Activated CD4-positive, alpha-beta T cell treated with anti-CD3 and anti-CD28 coated beads, Interleukin-2, amount 10 ng/mL, durations not matched to agents 7 days and 5 days (primary cell): ENCODE results near the gene ZEB2. TPM values are rescaled to one million over a fixed set of nuclear protein-coding genes. Genes with fewer than 3 reads are reported as not detected.
A peak's percentile ranks its signal among the peaks of the same experiment; 100 is the strongest.

Experiments
- CTCF ChIA-PET: fragments of 350-600 bp; sonication (Branson Sonifier 250); formaldehyde crosslinking; loops from one replicate; lab custom pipeline; 2021; ENCODE audit warnings: antibody characterized with exemption; lab: Charles Lee
- POLR2A ChIA-PET: fragments of 350-600 bp; sonication (Branson Sonifier 250); formaldehyde crosslinking; loops from one replicate; lab custom pipeline; 2021; ENCODE audit warnings: antibody characterized with exemption; lab: Charles Lee
- DNase-seq: peaks from one replicate; pipeline ENCODE4 v3.0.0-alpha.2; 2020
- H3K27ac Mint-ChIP-seq: one replicate; pipeline ENCODE4 v1.8.0; 2021; ENCODE audit warnings: mild to moderate bottlenecking, moderate library complexity, mixed read lengths
- H3K27me3 Mint-ChIP-seq: one replicate; pipeline ENCODE4 v1.8.0; 2021; ENCODE audit warnings: mixed read lengths
- H3K36me3 Mint-ChIP-seq: one replicate; pipeline ENCODE4 v1.8.0; 2021; ENCODE audit warnings: low read depth, mixed read lengths
- H3K4me1 Mint-ChIP-seq: one replicate; pipeline ENCODE4 v1.8.0; 2021; ENCODE audit warnings: mixed read lengths
- H3K4me3 Mint-ChIP-seq: one replicate; pipeline ENCODE4 v1.8.0; 2021; ENCODE audit warnings: mild to moderate bottlenecking, moderate library complexity, mixed read lengths
- H3K9me3 Mint-ChIP-seq: one replicate; pipeline ENCODE4 v1.8.0; 2021; ENCODE audit warnings: mixed read lengths
- total RNA-seq, 2 experiments: library from RNA; stranded (reverse); gene quantifications; one replicate each; pipeline ENCODE4 v1.2.3, GENCODE V29; 2021

Gene ZEB2
- 1 to 10 TPM; 3.3 to 3.5 TPM for total RNA-seq

DNA sequence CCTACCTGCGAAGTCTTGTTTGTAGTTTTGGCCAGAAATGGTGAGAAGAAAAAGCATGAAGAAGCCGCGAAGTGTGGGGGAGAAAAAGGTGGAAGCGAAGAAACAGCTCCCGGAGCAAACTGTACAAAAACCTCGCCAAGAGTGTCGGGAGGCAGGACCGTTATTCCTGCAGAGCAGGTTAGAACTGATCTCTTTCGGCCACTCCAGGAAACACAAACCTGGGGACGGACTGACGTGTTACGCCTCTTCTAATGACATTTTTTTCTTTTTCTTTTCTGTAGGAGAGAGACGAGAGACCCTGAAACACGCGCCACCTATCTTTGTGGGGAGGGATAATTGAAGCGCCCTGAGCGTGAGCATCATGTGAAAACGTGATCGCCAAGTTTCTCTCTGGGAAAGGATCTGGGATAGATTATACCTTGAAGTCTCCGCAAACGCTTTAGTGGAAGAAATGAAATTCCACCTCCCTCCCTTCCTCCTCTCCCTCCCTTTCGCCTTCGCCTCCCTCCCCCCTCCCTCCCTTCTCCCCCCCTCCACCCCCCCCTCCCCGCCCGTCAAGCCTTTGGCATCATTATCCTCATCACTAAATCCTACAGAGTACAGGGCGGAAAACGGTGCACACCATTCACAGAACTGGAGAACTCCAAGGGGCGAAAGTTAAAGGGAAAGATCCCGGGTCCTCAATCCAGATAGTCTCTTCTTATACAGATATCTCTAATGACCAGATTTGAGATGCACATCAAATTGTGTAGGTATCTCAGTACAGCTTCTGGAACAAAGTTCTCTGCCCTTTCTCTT lies at the start of gene ZEB2:
ZEB2 (minus strand) TSS at position 186 of the 798 bp plus-strand sequence. CDS start 2,769 bp downstream, outside the sequence.
- H3K4me1 Mint-ChIP-seq, result peaks cover 34% of the 10 kb centered on the region
- no peak within 1 kb of the TSS for H3K27ac Mint-ChIP-seq
- no peak within 1 kb of the TSS for H3K4me3 Mint-ChIP-seq
- ChIA-PET CTCF (no interaction called here), POLR2A (no interaction called here)
- peaks cover 2% of the 10 kb centered on the region for H3K36me3 Mint-ChIP-seq
- H3K9me3 Mint-ChIP-seq, result no peaks in the 10 kb centered on the region
- peak; percentile 29 for DNase-seq
- H3K27me3 Mint-ChIP-seq, result peaks cover 55% of the 10 kb centered on the region

DNA sequence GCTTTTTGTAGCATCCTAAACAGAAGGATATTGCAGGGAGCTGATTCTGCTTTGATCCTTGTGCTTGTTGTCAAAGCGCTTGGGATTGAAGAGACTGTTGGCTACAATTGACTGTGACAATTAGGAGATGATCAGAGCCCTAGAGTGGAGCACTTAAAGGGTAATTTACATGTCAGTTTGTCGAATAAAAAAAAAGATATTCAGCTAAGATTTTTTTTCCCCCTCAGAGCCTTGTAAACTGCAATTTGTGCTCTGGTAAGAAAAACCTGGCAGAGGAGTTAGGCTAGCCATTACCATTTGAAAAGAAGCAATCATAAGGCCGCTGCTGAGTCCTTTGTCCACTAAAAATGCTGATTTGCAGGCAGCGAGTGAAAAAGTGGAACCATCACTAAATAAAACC lies 47.8 kb upstream of the ZEB2 start:
- CTCF ChIA-PET, result interaction anchor here (0.6 to 1.6 kb wide), 2 partner anchors 13 to 329 kb away, joined by 4 read pairs; no protein-coding TSS in a partner anchor
- POLR2A ChIA-PET, result interaction anchor here (1.0 kb wide), 1 partner anchor 11 kb away, joined by 3 read pairs; no protein-coding TSS in a partner anchor
- Mint-ChIP-seq H3K4me3 (no peak overlapping the region), H3K27me3 (peaks cover 3% of the 10 kb centered on the region), H3K9me3 (no peaks in the 10 kb centered on the region), H3K27ac (no peak overlapping the region), H3K36me3 (no peaks in the 10 kb centered on the region), H3K4me1 (no peaks in the 10 kb centered on the region)
- DNase-seq, result no peak

- POLR2A ChIA-PET, result no interaction called here
- H3K27ac Mint-ChIP-seq, result no peak overlapping the region
- H3K4me3 Mint-ChIP-seq, result no peak overlapping the region
Measured at GRCh38 chr2:144566448-144566847, 46.5 kb upstream of the ZEB2 start.

GRCh38 chr2:144560251-144560650 lies 40.3 kb upstream of the ZEB2 start:
- no peak overlapping the region for H3K4me3 Mint-ChIP-seq
- no peaks in the 10 kb centered on the region for H3K4me1 Mint-ChIP-seq
- H3K27me3 Mint-ChIP-seq, result peaks cover 6% of the 10 kb centered on the region
- no peak for DNase-seq
- H3K27ac Mint-ChIP-seq, result no peak overlapping the region
- POLR2A ChIA-PET, result no interaction called here
- no peaks in the 10 kb centered on the region for H3K36me3 Mint-ChIP-seq
- CTCF ChIA-PET, result no interaction called here
- H3K9me3 Mint-ChIP-seq, result no peaks in the 10 kb centered on the region

More at GRCh38 chr2:144566448-144566847, 46.5 kb upstream of the ZEB2 start:
- CTCF ChIA-PET, result no interaction called here
- Mint-ChIP-seq H3K4me1 (no peaks in the 10 kb centered on the region), H3K27me3 (peaks cover under 1% of the 10 kb centered on the region), H3K36me3 (no peaks in the 10 kb centered on the region), H3K9me3 (no peaks in the 10 kb centered on the region)
- DNase-seq, result no peak

DNA sequence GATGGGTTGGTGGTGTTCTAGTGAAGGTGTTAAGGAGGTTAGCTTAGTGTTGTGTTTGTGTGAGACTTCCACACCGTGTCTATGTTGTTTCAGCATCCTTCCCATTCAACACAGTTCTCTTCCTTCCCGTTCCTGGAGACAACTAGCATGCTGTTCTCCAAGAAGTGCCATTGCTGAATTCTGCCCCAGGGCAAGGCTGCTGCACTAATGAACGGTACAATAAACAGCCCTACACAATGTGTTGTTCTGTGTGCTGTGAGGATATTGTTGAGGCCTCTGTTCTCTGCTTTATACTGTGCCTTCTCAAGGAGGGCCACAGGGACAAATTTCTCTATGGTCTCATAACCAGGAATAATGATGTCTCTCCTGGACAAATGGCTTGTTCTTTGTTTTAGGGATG lies 39.8 kb upstream of the ZEB2 start:
- H3K4me3 Mint-ChIP-seq, result no peak overlapping the region
- POLR2A ChIA-PET, result no interaction called here
- peaks cover 8% of the 10 kb centered on the region for H3K27me3 Mint-ChIP-seq
- no peaks in the 10 kb centered on the region for H3K4me1 Mint-ChIP-seq
- H3K36me3 Mint-ChIP-seq, result no peaks in the 10 kb centered on the region
- no peak overlapping the region for H3K27ac Mint-ChIP-seq
- DNase-seq, result no peak
- CTCF ChIA-PET, result no interaction called here
- H3K9me3 Mint-ChIP-seq, result no peaks in the 10 kb centered on the region

DNA sequence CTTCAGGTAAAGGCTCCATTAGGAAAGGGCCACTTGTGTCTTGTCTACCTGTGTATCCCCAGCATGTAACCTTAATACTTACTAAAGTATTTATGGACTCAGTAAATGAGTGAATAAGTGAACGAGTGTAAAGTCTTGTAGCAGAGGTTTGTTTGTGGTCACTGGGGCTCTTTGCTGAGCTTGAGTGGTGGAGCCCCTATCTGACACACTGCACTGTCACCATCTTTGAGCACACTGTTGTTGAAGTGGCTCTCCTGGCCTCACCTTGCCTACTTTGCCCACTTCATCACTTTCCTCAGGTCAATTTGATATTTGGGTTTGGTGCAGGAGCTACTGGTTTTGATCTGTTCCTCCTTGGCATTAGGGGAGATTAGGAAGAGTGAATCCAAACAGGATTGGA lies 39.3 kb upstream of the ZEB2 start:
- ChIA-PET POLR2A (no interaction called here), CTCF (no interaction called here)
- H3K27me3 Mint-ChIP-seq, result peaks cover 12% of the 10 kb centered on the region
- H3K9me3 Mint-ChIP-seq, result no peaks in the 10 kb centered on the region
- H3K36me3 Mint-ChIP-seq, result no peaks in the 10 kb centered on the region
- no peak overlapping the region for H3K4me3 Mint-ChIP-seq
- DNase-seq, result no peak
- H3K4me1 Mint-ChIP-seq, result no peaks in the 10 kb centered on the region
- H3K27ac Mint-ChIP-seq, result no peak overlapping the region

GRCh38 chr2:144554492-144555210 lies 34.7 kb upstream of the ZEB2 start:
- CTCF ChIA-PET, result interaction anchor here (1.1 kb wide), 1 partner anchor 18 kb away, joined by 4 read pairs; no protein-coding TSS in a partner anchor
- POLR2A ChIA-PET, result no interaction called here

DNA sequence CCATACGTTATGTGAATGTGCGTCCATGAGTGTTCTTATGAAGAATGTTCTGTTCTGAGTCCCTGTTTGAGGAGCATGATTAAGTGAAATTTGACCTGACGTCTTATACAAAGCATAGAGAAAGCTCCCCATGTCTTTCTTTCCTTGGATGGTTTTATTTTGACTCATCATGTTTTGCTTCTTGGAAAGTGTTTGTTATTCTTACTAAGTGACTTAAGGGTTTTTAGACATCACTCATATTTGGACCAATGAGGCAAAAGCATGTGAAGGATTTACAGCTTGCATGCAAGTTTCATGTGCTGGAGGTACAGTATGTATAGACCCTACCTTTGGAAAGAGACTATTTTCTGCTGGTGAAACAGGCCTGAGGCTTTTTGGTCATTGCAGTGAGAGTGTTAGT lies 33.5 kb upstream of the ZEB2 start:
- CTCF ChIA-PET, result interaction anchor here (1.1 to 1.3 kb wide), 2 partner anchors 13 to 19 kb away, joined by 3 to 4 read pairs; no protein-coding TSS in a partner anchor

More at GRCh38 chr2:144554492-144555210, 34.7 kb upstream of the ZEB2 start:
- Mint-ChIP-seq H3K4me1 (peaks cover 3% of the 10 kb centered on the region), H3K4me3 (no peak overlapping the region), H3K27me3 (peaks cover 18% of the 10 kb centered on the region), H3K36me3 (no peaks in the 10 kb centered on the region), H3K27ac (no peak overlapping the region), H3K9me3 (no peaks in the 10 kb centered on the region)
- no peak for DNase-seq

GRCh38 chr2:144552821-144553220 lies 32.9 kb upstream of the ZEB2 start:
- Mint-ChIP-seq H3K27ac (no peak overlapping the region), H3K4me1 (peaks cover 3% of the 10 kb centered on the region), H3K4me3 (no peak overlapping the region), H3K27me3 (peaks cover 13% of the 10 kb centered on the region), H3K36me3 (no peaks in the 10 kb centered on the region), H3K9me3 (no peaks in the 10 kb centered on the region)
- DNase-seq, result no peak
- POLR2A ChIA-PET, result no interaction called here
- CTCF ChIA-PET, result interaction anchor here (1.3 kb wide), 1 partner anchor 12 kb away, joined by 3 read pairs; no protein-coding TSS in a partner anchor

More for the DNA sequence above, 33.5 kb upstream of the ZEB2 start:
- no peak overlapping the region for H3K4me3 Mint-ChIP-seq
- DNase-seq, result no peak
- POLR2A ChIA-PET, result no interaction called here
- H3K27me3 Mint-ChIP-seq, result peaks cover 15% of the 10 kb centered on the region
- H3K27ac Mint-ChIP-seq, result no peak overlapping the region
- no peaks in the 10 kb centered on the region for H3K36me3 Mint-ChIP-seq
- H3K9me3 Mint-ChIP-seq, result no peaks in the 10 kb centered on the region
- peaks cover 3% of the 10 kb centered on the region for H3K4me1 Mint-ChIP-seq

DNA sequence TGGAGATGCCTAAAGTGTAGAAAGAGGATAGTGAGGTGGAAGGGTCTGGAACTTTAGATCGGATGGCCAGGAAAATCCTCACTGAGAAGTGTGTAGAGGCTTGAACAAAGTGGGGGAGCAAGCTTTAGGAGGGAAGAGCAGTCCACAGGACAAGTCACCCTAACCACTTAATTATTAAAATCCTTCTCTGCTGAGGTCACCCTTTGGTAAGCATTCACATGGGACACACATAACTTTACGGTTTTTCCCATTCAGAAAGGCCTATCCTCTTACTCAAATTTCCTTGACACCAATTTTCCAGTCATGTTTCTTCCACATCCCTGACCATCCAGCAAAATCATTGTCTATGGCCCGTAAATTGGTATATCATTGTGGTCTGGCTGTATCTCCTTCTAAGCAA lies 31.0 kb upstream of the ZEB2 start:
- Mint-ChIP-seq H3K27me3 (peaks cover 21% of the 10 kb centered on the region), H3K4me3 (no peak overlapping the region), H3K36me3 (no peaks in the 10 kb centered on the region), H3K9me3 (no peaks in the 10 kb centered on the region), H3K4me1 (peaks cover 3% of the 10 kb centered on the region), H3K27ac (no peak overlapping the region)
- CTCF ChIA-PET, result no interaction called here
- DNase-seq, result no peak
- POLR2A ChIA-PET, result no interaction called here

DNA sequence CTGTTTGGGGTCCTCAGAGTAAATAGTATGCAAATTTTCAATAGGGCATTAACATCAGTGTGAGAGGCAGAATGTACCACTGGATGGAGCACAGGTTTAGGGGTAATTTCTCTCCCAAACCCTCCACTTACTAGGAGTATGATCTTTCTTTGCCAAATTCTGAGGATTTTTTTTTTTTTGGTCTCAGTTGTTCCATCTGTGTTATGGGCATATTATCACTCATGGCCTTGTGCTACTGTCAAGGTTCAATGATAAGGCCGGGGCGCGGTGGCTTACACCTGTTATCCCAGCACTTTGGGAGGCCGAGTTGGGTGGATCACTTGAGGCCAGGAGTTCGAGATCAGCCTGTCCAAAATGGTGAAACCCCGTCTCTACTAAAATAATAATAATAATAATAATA lies 30.2 kb upstream of the ZEB2 start:
- ChIA-PET POLR2A (no interaction called here), CTCF (interaction anchor here (0.6 kb wide), 1 partner anchor 140 kb away, joined by 3 read pairs; no protein-coding TSS in a partner anchor)
- peaks cover 3% of the 10 kb centered on the region for H3K4me1 Mint-ChIP-seq
- H3K9me3 Mint-ChIP-seq, result no peaks in the 10 kb centered on the region
- no peak overlapping the region for H3K27ac Mint-ChIP-seq
- H3K36me3 Mint-ChIP-seq, result no peaks in the 10 kb centered on the region
- H3K4me3 Mint-ChIP-seq, result no peak overlapping the region
- no peak for DNase-seq
- H3K27me3 Mint-ChIP-seq, result peaks cover 17% of the 10 kb centered on the region

DNA sequence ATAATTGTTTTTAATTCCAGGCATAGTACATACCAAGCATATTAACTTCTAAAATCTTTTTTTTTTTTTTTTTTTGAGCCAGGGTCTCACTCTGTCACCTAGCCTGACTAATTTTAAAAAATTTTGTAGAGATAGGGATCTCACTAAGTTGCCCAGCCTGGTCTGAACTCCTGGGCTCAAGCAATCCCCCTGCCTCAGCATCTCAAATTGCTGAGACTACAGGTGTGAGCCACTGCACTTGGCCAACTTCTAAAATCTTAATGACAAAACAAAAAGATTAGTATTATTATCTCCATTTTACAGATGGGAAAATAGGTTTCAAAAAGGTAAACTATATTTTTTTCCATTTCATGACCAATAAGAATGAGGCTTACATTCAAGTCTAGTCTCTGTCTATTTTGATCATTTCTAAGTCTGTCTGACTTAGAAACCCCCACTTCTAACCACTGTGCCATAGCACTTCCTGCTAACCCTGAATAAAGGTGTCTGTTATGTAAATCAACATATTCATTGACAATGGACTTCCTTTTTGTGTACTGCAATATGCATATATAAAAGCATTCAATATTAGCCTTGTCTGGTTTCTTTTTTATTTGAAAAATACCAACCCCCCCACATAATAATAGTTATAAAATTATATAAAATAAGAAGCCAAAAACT lies 28.7 kb upstream of the ZEB2 start:
- H3K4me3 Mint-ChIP-seq, result no peak overlapping the region
- H3K9me3 Mint-ChIP-seq, result no peaks in the 10 kb centered on the region
- no peak for DNase-seq
- ChIA-PET POLR2A (interaction anchor here (0.7 kb wide), 1 partner anchor 253 kb away, joined by 4 read pairs; no protein-coding TSS in a partner anchor), CTCF (no interaction called here)
- H3K4me1 Mint-ChIP-seq, result peaks cover 3% of the 10 kb centered on the region
- H3K27me3 Mint-ChIP-seq, result peaks cover 12% of the 10 kb centered on the region
- H3K27ac Mint-ChIP-seq, result no peak overlapping the region
- no peaks in the 10 kb centered on the region for H3K36me3 Mint-ChIP-seq
